ACHN (cell line): ENCODE data around the gene GALR1.
"Not testable (repeated sequence)": the region's sequence is repeated elsewhere in the genome, so short reads cannot be mapped to it uniquely, and the experiment has no call there.

ENCODE experiments used
- DNase-seq: peaks from one replicate; pipeline ENCODE4 v3.0.0-alpha.2; 2015
- in situ Hi-C: cut with HindIII; loops from 2 replicates; pipeline ENCODE4 v1.10.0; 2017; ENCODE audit warnings: low sequenced_read_pairs, low pct_ligation_motif_present, low pct_unique_long_range_greater_than_20kb

The GALR1 gene

GRCh38 chr18:77248873-77249568, 627 bp upstream of the GALR1 start:
- DNase-seq = no peak
- in situ Hi-C loops = no loop called here

DNA sequence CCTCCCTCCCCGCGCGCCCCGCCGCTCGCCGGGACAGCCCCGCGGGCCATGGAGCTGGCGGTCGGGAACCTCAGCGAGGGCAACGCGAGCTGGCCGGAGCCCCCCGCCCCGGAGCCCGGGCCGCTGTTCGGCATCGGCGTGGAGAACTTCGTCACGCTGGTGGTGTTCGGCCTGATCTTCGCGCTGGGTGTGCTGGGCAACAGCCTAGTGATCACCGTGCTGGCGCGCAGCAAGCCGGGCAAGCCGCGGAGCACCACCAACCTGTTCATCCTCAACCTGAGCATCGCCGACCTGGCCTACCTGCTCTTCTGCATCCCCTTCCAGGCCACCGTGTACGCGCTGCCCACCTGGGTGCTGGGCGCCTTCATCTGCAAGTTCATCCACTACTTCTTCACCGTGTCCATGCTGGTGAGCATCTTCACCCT, 865 bp downstream of the GALR1 start:
- in situ Hi-C loops = no loop called here
- no peak for DNase-seq

DNA sequence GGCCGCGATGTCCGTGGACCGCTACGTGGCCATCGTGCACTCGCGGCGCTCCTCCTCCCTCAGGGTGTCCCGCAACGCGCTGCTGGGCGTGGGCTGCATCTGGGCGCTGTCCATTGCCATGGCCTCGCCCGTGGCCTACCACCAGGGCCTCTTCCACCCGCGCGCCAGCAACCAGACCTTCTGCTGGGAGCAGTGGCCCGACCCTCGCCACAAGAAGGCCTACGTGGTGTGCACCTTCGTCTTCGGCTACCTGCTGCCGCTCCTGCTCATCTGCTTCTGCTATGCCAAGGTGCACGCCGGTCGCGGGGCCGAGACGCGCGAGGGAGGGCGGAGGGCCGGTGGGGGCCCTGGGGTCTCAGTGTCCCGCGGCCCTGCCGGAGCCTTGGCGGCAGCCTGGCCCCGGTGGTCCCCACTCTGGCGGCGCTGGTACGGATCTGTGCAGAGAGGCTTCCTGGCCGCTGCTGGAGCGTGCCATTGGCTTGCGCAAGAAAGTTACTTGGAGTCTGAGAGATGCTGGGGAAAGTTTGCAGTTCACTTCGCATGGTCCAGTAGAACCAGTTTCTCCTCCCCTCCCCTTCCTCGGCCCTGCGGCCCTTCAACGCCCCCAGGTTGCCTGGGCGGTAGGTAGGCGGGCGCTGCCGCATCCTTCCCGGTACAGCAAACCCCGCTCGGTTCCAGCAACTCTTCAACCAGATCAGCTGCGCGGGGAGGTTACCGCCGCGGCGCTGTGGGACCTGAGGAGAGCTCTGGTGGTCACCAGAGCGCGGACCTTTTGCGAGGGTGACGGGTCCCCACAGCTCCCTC, 1.5 kb downstream of the GALR1 start:
- in situ Hi-C loops = no loop called here
- no peak for DNase-seq

GRCh38 chr18:77251730-77252050, 2.0 kb downstream of the GALR1 start:
- DNase-seq = no peak
- in situ Hi-C loops = no loop called here

GRCh38 chr18:77254711-77255405, 5.2 kb downstream of the GALR1 start:
- in situ Hi-C loops = no loop called here
- no peak for DNase-seq

DNA sequence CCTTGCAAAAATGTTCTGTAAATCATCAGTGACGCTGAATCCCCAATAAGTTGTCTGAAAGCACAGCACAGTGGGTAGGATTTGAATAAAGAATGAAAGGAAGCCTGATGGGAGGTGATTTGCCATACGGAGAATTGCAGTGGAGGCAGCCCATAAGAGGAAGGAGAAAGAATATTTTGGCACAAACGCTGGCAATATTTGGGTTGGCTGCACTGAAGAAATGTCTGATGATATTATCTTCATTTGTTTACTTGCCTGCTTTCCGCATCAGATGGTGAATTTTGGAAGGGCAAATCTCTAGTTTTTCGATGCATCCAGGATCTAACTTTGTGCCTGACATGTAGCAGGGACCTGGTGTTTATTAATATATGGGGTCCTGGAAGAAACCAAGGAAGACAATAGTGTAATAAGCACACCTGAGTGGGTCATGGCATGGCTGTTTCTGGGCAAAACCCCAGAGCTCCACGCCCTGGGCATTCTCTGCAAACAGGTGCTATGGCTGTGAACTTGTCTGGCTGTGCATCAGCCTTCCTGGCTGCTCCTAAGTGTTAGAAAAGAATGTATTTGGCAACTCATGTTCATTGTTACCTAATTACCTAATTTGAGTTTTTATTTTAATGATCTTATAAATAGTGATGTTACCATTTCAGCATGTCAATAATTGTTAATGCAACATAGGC, 5.9 kb downstream of the GALR1 start:
- no peak for DNase-seq
- in situ Hi-C loops = no loop called here

- DNase-seq = no peak
- in situ Hi-C loops = no loop called here
These were observed 13.2 kb downstream of the GALR1 start for GRCh38 chr18:77262643-77263465.

DNA sequence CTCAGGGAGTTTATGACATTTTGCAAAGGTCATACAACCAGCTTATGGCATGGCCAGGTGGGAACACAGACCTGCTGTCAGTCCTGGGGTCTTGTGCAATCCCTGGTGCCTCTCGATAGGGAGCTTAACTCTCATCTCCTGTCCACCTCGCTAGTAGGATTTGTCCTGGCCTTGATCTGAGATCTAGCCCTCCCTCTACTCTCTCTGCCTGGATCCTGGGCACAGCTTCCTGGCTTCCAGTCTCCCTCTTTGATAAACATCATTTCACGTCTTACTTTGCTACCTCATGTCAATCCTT, 13.8 kb downstream of the GALR1 start:
- in situ Hi-C loops = no loop called here
- no peak for DNase-seq

DNA sequence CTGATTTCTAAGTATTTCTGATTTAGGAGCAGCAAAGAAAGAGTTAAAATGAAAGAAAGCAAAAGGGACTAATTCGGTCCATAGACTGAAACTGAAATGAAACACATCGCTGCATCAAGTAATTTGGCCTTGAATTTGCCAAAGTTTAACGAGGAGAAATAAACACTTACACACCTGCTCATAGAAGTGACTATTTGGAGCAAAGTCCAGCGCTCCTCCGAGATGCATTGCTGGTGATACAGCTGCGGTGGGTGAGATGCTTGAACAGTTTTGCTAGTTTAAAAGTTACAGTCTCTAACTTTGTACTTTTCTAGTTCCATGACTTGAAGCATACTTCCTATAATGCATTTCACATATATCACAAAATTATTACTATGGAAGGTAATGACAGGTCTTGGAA, 18.3 kb downstream of the GALR1 start:
- in situ Hi-C loops = no loop called here
- no peak for DNase-seq

- in situ Hi-C loops = no loop called here
- no peak for DNase-seq
These were observed 18.8 kb downstream of the GALR1 start for GRCh38 chr18:77268456-77268855.

DNA sequence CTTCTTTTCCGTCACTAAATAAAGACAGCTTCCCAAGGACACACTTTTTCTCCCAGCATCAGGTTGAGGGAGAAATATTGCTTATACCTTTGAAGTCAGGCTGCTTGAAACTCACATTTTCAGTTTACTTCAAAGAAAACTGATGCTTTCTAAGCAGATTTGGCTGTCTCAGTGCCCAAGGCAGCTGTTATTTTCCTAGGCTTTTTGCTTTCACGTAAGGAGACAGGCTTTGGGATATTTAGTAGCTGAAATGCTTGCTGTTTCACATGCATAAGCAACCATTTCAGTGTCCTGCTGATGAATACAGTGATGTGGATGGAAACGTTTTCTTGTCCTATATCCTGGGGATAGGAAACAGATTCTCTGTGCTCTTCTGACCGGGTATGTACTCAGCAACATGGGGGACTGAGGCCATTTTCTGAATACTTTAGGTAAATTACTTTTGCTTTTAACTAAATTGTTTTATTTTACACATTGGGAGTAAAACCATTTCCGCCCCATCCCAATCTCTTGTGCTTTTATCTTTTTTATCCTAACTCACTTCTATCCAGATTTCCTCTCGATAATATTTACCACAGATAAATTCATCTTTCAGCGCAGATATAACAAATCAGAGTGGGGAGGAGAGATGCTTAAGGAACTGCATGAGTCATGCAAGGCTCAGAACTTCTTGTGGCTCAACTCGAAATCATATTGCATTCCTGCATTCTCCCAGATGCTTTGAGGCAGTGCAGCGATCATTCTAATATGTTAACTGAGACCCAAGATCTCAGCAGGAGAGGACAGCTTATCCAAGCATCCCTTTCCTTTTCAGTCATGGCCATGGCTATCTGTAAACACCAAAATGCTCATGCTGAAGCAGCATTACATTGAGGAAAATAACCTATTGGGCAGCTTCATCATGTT, 22.2 kb downstream of the GALR1 start:
- in situ Hi-C loops = no loop called here
- DNase-seq = no peak

DNA sequence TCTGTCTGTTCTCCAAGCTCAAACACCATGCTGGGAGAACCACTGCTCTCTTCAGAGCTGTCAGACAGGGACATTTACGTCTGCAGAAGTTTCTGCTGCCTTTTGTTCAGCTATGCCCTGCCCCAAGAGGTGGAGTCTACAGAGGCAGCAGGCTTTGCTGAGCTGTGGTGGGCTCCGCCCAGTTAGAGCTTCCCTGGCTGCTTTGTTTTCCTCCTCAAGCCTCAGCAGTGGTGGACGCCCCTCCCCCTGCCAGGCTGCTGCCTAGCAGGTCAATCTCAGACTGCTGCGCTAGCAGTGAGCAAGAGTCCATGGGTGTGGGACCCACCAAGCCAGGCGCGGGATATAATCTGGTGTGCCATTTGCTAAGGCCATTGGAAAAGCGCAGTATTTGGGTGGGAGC, 41.2 kb downstream of the GALR1 start:
- DNase-seq, in situ Hi-C loops: not testable (repeated sequence)

DNA sequence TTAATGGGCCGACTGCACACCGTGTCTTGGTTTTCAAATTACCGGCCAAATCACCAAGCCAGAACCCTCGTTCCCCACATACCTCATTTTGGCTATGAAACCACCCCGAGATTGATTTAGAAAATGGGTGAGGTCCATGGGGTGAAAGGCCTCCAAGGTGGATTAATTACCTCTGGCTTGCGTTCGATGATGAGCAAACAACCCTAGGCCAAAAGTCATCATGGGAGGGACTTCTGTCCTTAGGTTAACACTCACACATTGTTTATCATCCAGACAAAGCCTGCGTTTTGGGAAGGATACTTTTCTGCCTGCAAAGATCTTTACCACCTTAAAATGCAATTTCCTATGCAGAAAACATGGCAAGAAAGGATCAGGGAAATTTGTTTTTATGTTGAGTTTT, 48.5 kb downstream of the GALR1 start:
- in situ Hi-C loops = no loop called here
- DNase-seq = no peak

GRCh38 chr18:77299706-77300105, 50.1 kb downstream of the GALR1 start:
- in situ Hi-C loops = no loop called here
- DNase-seq = no peak

GRCh38 chr18:77300579-77300978, 50.9 kb downstream of the GALR1 start:
- no peak for DNase-seq
- in situ Hi-C loops = no loop called here

DNA sequence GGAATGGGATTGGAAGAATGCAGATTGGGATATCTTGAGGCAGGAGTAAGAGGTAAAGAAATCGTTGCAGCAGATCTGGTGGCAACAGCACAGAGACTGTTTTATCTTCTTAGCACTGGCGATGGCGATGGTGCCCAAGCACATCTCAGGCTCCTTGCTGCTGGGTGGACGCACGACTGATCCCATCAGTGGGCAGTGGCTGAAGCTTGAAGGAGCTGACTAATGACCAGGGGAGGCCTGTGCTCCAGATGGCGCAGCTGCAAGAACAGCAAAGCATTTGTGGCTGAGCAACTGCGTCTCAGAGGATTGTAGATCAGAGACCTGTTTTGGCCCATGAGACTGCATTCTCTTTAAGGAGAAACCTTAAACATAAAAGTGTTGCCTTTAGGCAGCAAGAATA, 54.6 kb downstream of the GALR1 start:
- DNase-seq = no peak
- in situ Hi-C loops = no loop called here

DNA sequence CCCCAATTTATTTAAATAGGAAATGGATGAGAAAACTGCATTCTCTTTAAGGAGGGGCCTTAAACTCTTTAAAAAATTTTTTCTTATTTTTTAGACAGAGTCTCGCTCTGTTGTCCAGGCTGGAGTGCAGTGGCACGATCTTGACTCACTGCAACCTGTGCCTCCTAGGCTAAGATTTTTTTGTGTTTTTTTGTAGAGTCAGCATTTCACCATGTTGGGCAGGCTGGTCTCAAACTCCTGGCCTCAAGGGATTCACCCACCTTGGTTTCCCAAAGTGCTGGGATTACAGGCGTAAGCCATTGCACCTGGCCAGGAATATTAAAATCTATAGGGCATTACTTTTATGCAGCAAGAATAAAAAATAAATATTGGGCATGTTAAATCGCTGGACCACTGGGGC, 56.0 kb downstream of the GALR1 start:
- no peak for DNase-seq
- in situ Hi-C loops = no loop called here

DNA sequence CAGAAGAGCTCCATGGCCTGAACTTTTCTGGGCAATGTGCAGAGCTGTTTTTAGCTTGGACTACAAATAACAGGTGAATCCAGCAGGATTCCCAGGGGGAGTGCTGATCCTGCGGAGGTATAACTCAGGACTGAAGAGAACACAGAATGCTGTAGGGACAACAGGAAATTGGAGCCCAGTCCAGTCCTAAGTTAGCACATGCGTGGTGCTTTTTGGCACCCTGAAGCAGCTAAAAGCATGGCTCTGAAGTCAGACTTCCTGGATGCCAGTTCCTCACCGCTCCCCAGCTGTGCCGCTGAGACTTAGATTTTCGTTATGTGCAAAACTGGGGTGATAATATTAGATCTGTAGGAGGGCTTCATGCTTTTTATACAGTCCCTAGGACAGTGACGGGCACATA, 58.6 kb downstream of the GALR1 start:
- in situ Hi-C loops = no loop called here
- no peak for DNase-seq
